IPS-NIHi7 (cell line): ENCODE measurements around the gene MGAT5.
A peak's percentile ranks its signal among the peaks of the same experiment; 100 is the strongest.

Experiments used
- DNase-seq: peaks from one replicate; pipeline ENCODE4 v3.0.0; 2012; ENCODE audit warnings: mixed read lengths; ENCODE audit errors: extremely low spot score

The MGAT5 gene

DNA sequence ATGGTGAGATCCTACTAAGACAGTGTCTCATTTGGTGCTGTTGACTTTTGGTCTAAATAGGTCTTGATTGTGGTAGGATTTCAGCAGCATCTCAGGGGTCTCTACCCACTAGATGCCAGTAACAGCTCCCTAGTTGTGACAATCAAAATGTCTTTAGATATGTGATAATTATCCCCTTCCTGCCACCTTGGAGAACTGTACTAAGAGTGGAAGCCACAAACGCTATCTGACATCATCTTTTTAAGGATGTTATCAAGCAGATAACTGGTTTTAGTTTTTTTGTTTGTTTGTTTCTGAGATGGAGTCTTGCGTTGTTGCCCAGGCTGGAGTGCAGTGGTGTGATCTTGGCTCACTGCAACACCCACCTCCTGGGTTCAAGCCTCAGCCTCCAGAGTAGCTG lies 3.1 kb downstream of the MGAT5 start:
- no peak for DNase-seq

- DNase-seq: no peak
These were observed 3.6 kb downstream of the MGAT5 start for GRCh38 chr2:134257509-134257908.

GRCh38 chr2:134257965-134258683 lies 4.3 kb downstream of the MGAT5 start:
- DNase-seq: no peak

- no peak for DNase-seq
These were observed 5.0 kb downstream of the MGAT5 start for GRCh38 chr2:134258684-134259388.

GRCh38 chr2:134259571-134259970 lies 5.7 kb downstream of the MGAT5 start:
- no peak for DNase-seq

GRCh38 chr2:134259994-134260393 lies 6.1 kb downstream of the MGAT5 start:
- DNase-seq: no peak

DNA sequence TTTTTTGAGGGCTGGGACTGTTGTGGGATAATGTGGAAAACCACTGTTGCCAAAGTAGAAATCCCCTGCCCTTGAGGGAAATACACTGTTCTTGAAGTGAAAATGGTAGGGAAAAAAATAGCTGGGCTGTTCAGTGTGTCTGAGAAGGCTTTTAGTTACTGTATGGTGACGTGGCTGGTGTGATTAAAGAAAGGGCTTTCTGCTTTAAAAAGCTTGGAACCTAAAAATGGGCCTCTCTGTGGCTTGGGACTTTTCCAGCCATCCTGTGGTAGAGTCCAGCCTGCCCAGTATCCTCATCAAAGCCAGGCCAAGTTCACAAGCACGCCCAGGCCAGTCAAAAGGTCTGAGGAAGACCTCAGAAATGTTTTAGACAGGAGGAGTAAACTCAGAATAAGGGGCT lies 6.8 kb downstream of the MGAT5 start:
- no peak for DNase-seq

- DNase-seq: peak; percentile 20
These were observed 7.7 kb downstream of the MGAT5 start for GRCh38 chr2:134261398-134262131.

- DNase-seq: no peak
These were observed 8.8 kb downstream of the MGAT5 start for GRCh38 chr2:134262684-134263083.

- no peak for DNase-seq
These were observed 14.4 kb downstream of the MGAT5 start for GRCh38 chr2:134268265-134268664.

- no peak for DNase-seq
These were observed 15.4 kb downstream of the MGAT5 start for GRCh38 chr2:134269230-134269629.

DNA sequence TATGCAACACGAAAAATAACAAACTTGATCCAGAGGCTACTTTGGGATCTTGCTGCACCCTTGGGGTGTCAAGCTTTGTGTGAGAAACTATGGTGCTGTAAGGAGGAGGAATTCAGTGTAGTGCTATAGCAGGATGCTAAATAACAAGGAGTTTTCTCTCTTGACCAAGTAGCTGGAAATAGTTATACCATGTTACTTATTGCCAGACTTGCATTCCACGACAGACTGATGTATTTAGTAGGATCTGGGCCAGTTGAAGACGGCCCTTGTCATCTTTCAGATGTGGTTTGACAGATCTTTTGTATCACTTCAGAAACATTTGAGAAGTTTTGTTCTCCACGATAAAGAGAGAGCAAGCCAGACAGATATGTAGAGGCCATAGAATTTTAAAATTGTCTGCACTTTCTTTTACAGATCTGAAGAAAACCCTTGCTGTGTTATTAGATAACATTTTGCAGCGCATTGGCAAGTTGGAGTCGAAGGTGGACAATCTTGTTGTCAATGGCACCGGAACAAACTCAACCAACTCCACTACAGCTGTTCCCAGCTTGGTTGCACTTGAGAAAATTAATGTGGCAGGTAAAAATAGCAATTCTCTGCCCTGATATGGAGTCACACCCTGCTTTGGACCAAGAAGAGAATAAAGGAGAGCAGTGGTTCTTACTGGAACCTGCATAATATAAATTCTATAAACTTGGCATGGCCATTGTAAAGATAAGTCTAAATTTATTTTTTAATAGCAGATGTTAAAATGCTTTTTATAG lies 16.3 kb downstream of the MGAT5 start:
- no peak for DNase-seq

DNA sequence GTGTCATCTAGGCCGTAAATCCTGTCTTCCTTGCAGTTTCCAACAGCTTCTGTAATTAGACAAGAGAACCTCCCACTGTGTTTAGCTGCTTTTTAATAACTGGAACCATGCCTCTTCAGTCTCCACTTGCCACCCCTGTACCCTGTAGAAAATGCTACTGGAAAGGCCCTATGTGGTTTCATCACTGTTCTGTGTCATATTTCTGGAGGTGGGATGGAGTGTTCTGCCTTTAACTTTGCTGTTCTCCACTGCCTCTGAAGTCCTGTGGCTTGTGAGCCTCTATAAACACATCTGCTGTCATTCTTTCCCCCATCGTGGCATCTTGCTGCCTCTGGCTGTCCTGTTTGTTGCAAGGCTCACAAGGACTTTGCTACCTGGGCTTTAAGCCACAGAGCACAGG lies 17.9 kb downstream of the MGAT5 start:
- no peak for DNase-seq

GRCh38 chr2:134272806-134273205 lies 18.9 kb downstream of the MGAT5 start:
- DNase-seq: no peak

GRCh38 chr2:134273256-134273983 lies 19.5 kb downstream of the MGAT5 start:
- no peak for DNase-seq

DNA sequence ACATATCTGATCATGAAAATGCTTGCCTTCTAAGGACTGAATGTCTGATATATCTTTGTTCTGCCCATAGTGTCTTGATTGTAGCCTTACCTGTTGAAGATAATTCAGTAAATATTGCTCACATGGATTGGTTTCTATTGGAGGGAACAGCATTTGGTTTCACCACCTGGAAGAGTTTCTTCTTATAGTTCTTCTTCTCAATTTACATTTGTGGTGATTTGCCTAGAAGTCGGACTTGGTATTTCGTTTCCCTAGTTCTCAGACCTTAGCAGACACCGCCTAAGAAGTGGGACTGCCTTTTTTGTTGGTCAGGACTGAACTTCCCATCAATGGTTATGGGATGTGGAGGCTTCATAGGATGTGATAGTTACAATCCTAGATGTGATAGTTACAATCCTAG lies 20.2 kb downstream of the MGAT5 start:
- no peak for DNase-seq

DNA sequence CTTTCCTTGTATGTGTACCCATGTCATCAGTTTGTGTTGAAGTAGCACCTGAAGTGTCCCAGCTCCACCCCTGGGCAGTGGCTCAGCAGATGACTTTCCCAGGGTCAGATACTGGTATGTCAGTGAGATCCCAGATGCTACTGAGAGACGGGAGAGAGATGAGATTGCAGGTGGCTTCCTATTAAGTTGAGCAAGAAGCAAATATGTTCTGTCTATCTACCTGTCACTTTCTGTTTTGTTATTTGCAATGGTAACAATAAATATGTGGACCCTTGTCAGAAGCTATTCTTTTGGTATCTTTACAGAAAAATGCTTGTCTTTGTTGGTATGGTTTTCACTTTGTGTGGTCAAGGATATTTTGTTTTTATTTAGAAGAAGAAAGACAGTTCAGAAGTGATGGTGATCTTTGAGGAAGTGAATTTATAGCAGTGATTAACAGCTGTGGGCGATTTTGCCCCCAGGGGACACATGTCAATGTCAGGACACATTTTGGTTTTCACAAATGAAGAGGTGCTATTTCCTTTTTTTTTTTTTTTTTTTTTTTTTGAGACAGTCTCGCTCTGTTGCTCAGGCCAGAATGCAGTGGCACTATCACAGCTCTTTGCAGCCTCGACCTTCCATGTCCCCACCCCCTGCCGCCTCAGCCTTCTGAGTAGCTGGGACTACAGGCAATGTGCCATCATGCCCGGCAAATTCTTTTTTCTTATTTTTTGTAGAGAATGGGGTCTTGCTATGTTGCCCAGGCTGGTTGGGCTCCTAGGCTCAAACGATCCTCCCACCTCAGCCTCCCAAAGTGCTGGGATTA lies 21.4 kb downstream of the MGAT5 start:
- no peak for DNase-seq

- DNase-seq: no peak
These were observed 22.7 kb downstream of the MGAT5 start for GRCh38 chr2:134276381-134277172.

- no peak for DNase-seq
These were observed 23.4 kb downstream of the MGAT5 start for GRCh38 chr2:134277223-134277622.

GRCh38 chr2:134278553-134278952 lies 24.7 kb downstream of the MGAT5 start:
- DNase-seq: no peak
